ENCODE data around the gene CDYL2.

Gene CDYL2

GRCh38 chr16:80583466-80583865 lies 220.9 kb downstream of the CDYL2 start:
- DNase-seq = no peak

- DNase-seq = no peak
These were observed 224.1 kb downstream of the CDYL2 start for GRCh38 chr16:80580109-80580832.

- DNase-seq = no peak
These were observed 226.7 kb downstream of the CDYL2 start for GRCh38 chr16:80577485-80578280.

GRCh38 chr16:80576343-80576912 lies 228.0 kb downstream of the CDYL2 start:
- no peak for DNase-seq

- no peak for DNase-seq
These were observed 230.7 kb downstream of the CDYL2 start for GRCh38 chr16:80573700-80574120.

GRCh38 chr16:80570106-80570478 lies 234.3 kb downstream of the CDYL2 start:
- no peak for DNase-seq

- DNase-seq = no peak
These were observed 234.8 kb downstream of the CDYL2 start for GRCh38 chr16:80569440-80570105.

GRCh38 chr16:80564394-80564793 lies 240.0 kb downstream of the CDYL2 start:
- no peak for DNase-seq

GRCh38 chr16:80563066-80563465 lies 241.3 kb downstream of the CDYL2 start:
- DNase-seq = no peak

- DNase-seq = no peak
These were observed 245.0 kb downstream of the CDYL2 start for GRCh38 chr16:80559369-80559768.

GRCh38 chr16:80557037-80557436 lies 247.4 kb downstream of the CDYL2 start:
- no peak for DNase-seq

- no peak for DNase-seq
These were observed 247.9 kb downstream of the CDYL2 start for GRCh38 chr16:80556481-80556880.

- no peak for DNase-seq
These were observed 250.4 kb downstream of the CDYL2 start for GRCh38 chr16:80554033-80554432.

GRCh38 chr16:80552277-80552676 lies 252.1 kb downstream of the CDYL2 start:
- DNase-seq = no peak
